GM12878 (cell line): ENCODE data around the gene DYSF. TPM values are rescaled to one million over a fixed set of nuclear protein-coding genes. Genes with fewer than 3 reads are reported as not detected.

Experiments used
- ATAC-seq: fragments of 200-7000 bp; cut with Tn5 transposase; 3 replicates; pipeline ENCODE4 v1.9.1; 2020; ENCODE audit warnings: mild to moderate bottlenecking, moderate library complexity
- BruUV-seq: library from RNA; stranded (reverse); fragments of 400-500 nt; replicated peaks from 2 replicates; lab custom pipeline; 2021; lab: Mats Ljungman, UMichigan
- CTCF ChIA-PET: fragments of 300-600 bp; sonication (Branson Sonifier 250); formaldehyde crosslinking; extraction: SDS; loops from one replicate; lab custom pipeline; 2021; ENCODE audit warnings: inconsistent platforms; lab: Yijun Ruan, JAX
- POLR2A ChIA-PET: fragments of 350-600 bp; formaldehyde crosslinking; extraction: SDS; loops from one replicate; lab custom pipeline; 2021; ENCODE audit warnings: inconsistent platforms; lab: Charles Lee
- RAD21 ChIA-PET: fragments of 300-600 bp; sonication (Branson Sonifier 250); formaldehyde crosslinking; loops from one replicate; lab custom pipeline; 2023; ENCODE audit warnings: antibody characterized with exemption; ENCODE audit not compliant: unreplicated experiment; lab: Charles Lee
- SMC1A ChIA-PET: fragments of 300-600 bp; sonication (Branson Sonifier 250); formaldehyde crosslinking; loops from one replicate; lab custom pipeline; 2023; ENCODE audit not compliant: unreplicated experiment, uncharacterized antibody; lab: Charles Lee
- DNase-seq: peaks from one replicate; pipeline ENCODE4 v3.0.0-alpha.2; 2011; ENCODE audit warnings: low read depth, low spot score
- FAIRE-seq: peaks from 3 replicates; lab custom pipeline; 2011; peaks lifted over from hg19 to GRCh38; lab: Jason Lieb, UNC
- H2AFZ ChIP-seq: 2 replicates; pipeline ENCODE4 v1.6.0; 2011; ENCODE audit warnings: low read depth, low read length, control low read depth; ENCODE audit not compliant: control insufficient read depth
- H3K27ac ChIP-seq: 2 replicates; pipeline ENCODE4 v1.5.1; 2011; ENCODE audit warnings: control low read depth; ENCODE audit not compliant: control insufficient read depth, insufficient read depth
- H3K27me3 ChIP-seq, 2 experiments: replicated peaks in 1 of 2; 2 replicates each; pipeline versions ENCODE4 v1.6.0 to v1.6.1; 2011; ENCODE audit warnings: low read length in 1 of 2; ENCODE audit not compliant: control insufficient read depth in 2 of 2, insufficient read depth in 2 of 2
- H3K36me3 ChIP-seq, 2 experiments: 2 replicates each; pipeline ENCODE4 v1.5.1; 2011; ENCODE audit warnings: low read length in 1 of 2; ENCODE audit not compliant: control insufficient read depth in 2 of 2, insufficient read depth in 2 of 2
- H3K4me1 ChIP-seq: 2 replicates; pipeline ENCODE4 v1.6.1; 2011; ENCODE audit warnings: mild to moderate bottlenecking, low read length, moderate library complexity, mixed read lengths; ENCODE audit not compliant: control insufficient read depth, insufficient read depth
- H3K4me2 ChIP-seq: 2 replicates; pipeline ENCODE4 v1.6.0; 2011; ENCODE audit warnings: control low read depth; ENCODE audit not compliant: control insufficient read depth, insufficient read depth
- H3K4me3 ChIP-seq: fragments of 200-600 bp; sonication (generic); 2 replicates; pipeline ENCODE4 v1.5.1; 2016
- H3K79me2 ChIP-seq: 2 replicates; pipeline ENCODE4 v1.6.0; 2011; ENCODE audit warnings: low read length; ENCODE audit not compliant: control insufficient read depth, insufficient read depth
- H3K9ac ChIP-seq: 2 replicates; pipeline ENCODE4 v1.8.0; 2011; ENCODE audit warnings: low read length, control low read depth, mixed read lengths; ENCODE audit not compliant: control insufficient read depth, insufficient read depth
- H3K9me3 ChIP-seq: replicated peaks from 3 replicates; pipeline ENCODE4 v1.5.1; 2011; ENCODE audit warnings: mild to moderate bottlenecking, low read length; ENCODE audit not compliant: control insufficient read depth, insufficient read depth
- H4K20me1 ChIP-seq: 2 replicates; pipeline ENCODE4 v1.6.0; 2011; ENCODE audit not compliant: control insufficient read depth, insufficient read depth
- EGR1 ChIP-seq, 2 experiments: IDR thresholded peaks; 1 replicate in 1 of 2; 2 replicates in 1 of 2; pipeline ENCODE4 v1.6.1; 2011 to 2012; ENCODE audit warnings: low read depth in 2 of 2, low read length in 2 of 2, borderline replicate concordance in 1 of 2, mild to moderate bottlenecking in 1 of 2, moderate library complexity in 1 of 2
- NBN ChIP-seq: fragments of 450-650 bp; IDR thresholded peaks from 2 replicates; pipeline ENCODE4 v1.6.1; 2016
- RAD51 ChIP-seq: fragments of 450-650 bp; IDR thresholded peaks from 2 replicates; pipeline ENCODE4 v1.6.1; 2016; ENCODE audit warnings: moderate library complexity, mild to moderate bottlenecking, inconsistent platforms
- RB1 ChIP-seq: fragments of 450-650 bp; formaldehyde crosslinking; IDR thresholded peaks from 2 replicates; pipeline ENCODE4 v1.6.1; 2017; ENCODE audit warnings: mild to moderate bottlenecking, borderline replicate concordance
- RCOR1 ChIP-seq: conservative IDR thresholded peaks from 2 replicates; pipeline ENCODE4 v1.6.1; 2012; ENCODE audit warnings: low read depth, low read length, improper control_type of control experiment
- TAF1 ChIP-seq: IDR thresholded peaks from 2 replicates; pipeline ENCODE4 v1.6.1; 2011; ENCODE audit warnings: mild to moderate bottlenecking, low read depth, low read length, borderline replicate concordance
- TBL1XR1 ChIP-seq: IDR thresholded peaks from 2 replicates; pipeline ENCODE4 v1.6.1; 2012; ENCODE audit warnings: low read depth, low read length, improper control_type of control experiment
- ZNF274 ChIP-seq: IDR thresholded peaks from one replicate; pipeline ENCODE4 v1.8.0; 2011; ENCODE audit not compliant: insufficient read length, insufficient read depth
- ZNF384 ChIP-seq: IDR thresholded peaks from 2 replicates; pipeline ENCODE4 v1.6.1; 2012; ENCODE audit warnings: low read depth, mild to moderate bottlenecking, low read length, improper control_type of control experiment, borderline replicate concordance
- WGBS: methylation state at CpG from one replicate; pipeline ENCODE4 v1.1.6; 2016; ENCODE audit warnings: low lambda C conversion rate; ENCODE audit not compliant: insufficient replicate concordance, insufficient coverage; ENCODE audit errors: missing lambda C conversion rate; 5-methylcytosine and 5-hydroxymethylcytosine counted together
- in situ Hi-C: fragments of 300-500 bp; cut with MboI; formaldehyde crosslinking; loops from 9 replicates; pipeline ENCODE4 v1.14.3; 2018; ENCODE audit warnings: mixed read lengths
- intact Hi-C: fragments of 100-400 bp; cut with micrococcal nuclease; formaldehyde crosslinking; loops from one replicate; pipeline ENCODE4 v1.14.2; 2022; ENCODE audit not compliant: unreplicated experiment
- polyA plus RNA-seq, 11 experiments: library from polyadenylated mRNA; depleted of rRNA in 4 of 11; unstranded in 6 of 11; stranded (reverse) in 5 of 11; fragments of >200 nt; fragmentation: Nextera tagmentation in 4 of 11; fragmentation: Illumina TruSeq in 1 of 11; extraction: Ambion mirVana in 4 of 11; extraction: Trizol in 1 of 11; gene quantifications; 1 replicate in 1 of 11; 2 replicates in 10 of 11; pipeline versions ENCODE4 v1.2.1 to v1.2.3, GENCODE V29; 2011 to 2016; ENCODE audit warnings: inconsistent platforms in 2 of 11, missing spikeins in 2 of 11, low read depth in 1 of 11
- total RNA-seq, 4 experiments: library from RNA; depleted of rRNA in 3 of 4; stranded (reverse); fragments of >200 nt in 3 of 4; fragmentation: Illumina TruSeq in 1 of 4; extraction: Trizol in 1 of 4; gene quantifications; 2 replicates each; pipeline versions ENCODE4 v1.2.1 to v1.2.3, GENCODE V29; 2013 to 2021

Gene DYSF
- total and polyA plus RNA-seq, 10 of the 15 experiments (the other 5 are each of a cell fraction or from before 2014, with no cell fraction given), result under 0.01 to 0.15 (median 0.03) TPM; not detected in 7

DNA sequence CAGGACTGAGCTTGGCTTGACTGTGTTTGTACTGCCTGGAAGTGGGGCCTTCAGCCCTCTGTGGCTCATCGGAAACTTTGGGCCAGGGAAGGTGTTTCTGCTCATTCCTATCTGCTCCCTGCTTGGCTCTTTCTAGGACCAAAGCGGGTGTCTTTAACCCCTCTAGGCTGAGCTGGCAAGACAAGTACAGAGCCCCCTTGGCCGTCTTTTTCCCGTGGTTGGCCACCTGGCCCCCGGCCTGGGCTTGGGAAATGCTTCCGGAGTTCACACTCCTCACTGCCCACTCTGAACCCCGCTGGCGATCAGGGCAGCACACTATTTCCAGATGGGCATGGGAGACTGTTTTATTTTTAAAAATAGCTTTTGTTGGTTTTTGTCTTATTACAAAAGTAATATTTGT lies 243.0 kb downstream of the DYSF start:
- no peak overlapping the region for H3K27ac ChIP-seq
- H3K4me2 ChIP-seq, result no peak overlapping the region
- in situ Hi-C loops (no loop called here), intact Hi-C loops (no loop called here)
- DNase-seq (no peak), ATAC-seq (no peak), FAIRE-seq (no peak)
- no peak overlapping the region for H2AFZ ChIP-seq
- no peaks in the 10 kb centered on the region for H3K4me1 ChIP-seq
- H3K4me3 ChIP-seq, result no peak overlapping the region
- H3K9ac ChIP-seq, result no peak overlapping the region
- CTCF ChIA-PET, result no interaction called here
- H3K79me2 ChIP-seq, result no peaks in the 10 kb centered on the region
- 14% methylated on average over 8 of the region's 8 CpGs for WGBS
- H4K20me1 ChIP-seq, result no peaks in the 10 kb centered on the region
- peaks cover 0 to 3% of the 10 kb centered on the region in 2 experiments; a peak in 2 of 4 replicates for H3K27me3 ChIP-seq
- TF ChIP-seq ZNF384, result no peak
- no peak for TF ChIP-seq RCOR1
- TF ChIP-seq TBL1XR1, result no peak
- TF ChIP-seq RB1, result no peak
- no peak for TF ChIP-seq EGR1 (IDR thresholded peaks at IDR 0.05; ENCODE audit: borderline replicate concordance in 1 of 2, low read depth in 2 of 2, low read length in 2 of 2)
- no peak for TF ChIP-seq RAD51
- no peak for TF ChIP-seq ZNF274
- no peak for TF ChIP-seq NBN
- no peak for TF ChIP-seq TAF1
- no TSS peak for BruUV-seq
- H3K9me3 ChIP-seq, result no peaks in the 10 kb centered on the region
- POLR2A ChIA-PET, result interaction anchor here (0.6 kb wide), 1 partner anchor 830 kb away, joined by 3 read pairs; no protein-coding TSS in a partner anchor
- H3K36me3 ChIP-seq, result no peaks in the 10 kb centered on the region
- RAD21 ChIA-PET, result no interaction called here
- SMC1A ChIA-PET, result no interaction called here
